BJ (cell line): ENCODE data around the gene METTL14. TPM values are rescaled to one million over a fixed set of nuclear protein-coding genes. Genes with fewer than 3 reads are reported as not detected.

Experiments used
- CTCF ChIA-PET: fragments of 350-600 bp; formaldehyde crosslinking; extraction: SDS; loops from one replicate; lab custom pipeline; 2021; ENCODE audit warnings: antibody characterized with exemption, inconsistent platforms; lab: Yijun Ruan, JAX
- POLR2A ChIA-PET: fragments of 300-600 bp; sonication (Branson Sonifier 250); formaldehyde crosslinking; extraction: SDS; loops from one replicate; lab custom pipeline; 2021; ENCODE audit warnings: antibody characterized with exemption; lab: Charles Lee
- DNase-seq: peaks from one replicate; pipeline ENCODE4 v3.0.0-alpha.2; 2011; ENCODE audit warnings: low read depth
- H3K27me3 ChIP-seq: 2 replicates; pipeline ENCODE4 v1.6.0; 2011; ENCODE audit warnings: low read length; ENCODE audit not compliant: control insufficient read depth, insufficient read depth
- H3K36me3 ChIP-seq: 2 replicates; pipeline ENCODE4 v1.5.1; 2011; ENCODE audit warnings: low read length; ENCODE audit not compliant: control insufficient read depth, insufficient read depth
- H3K4me3 ChIP-seq: 2 replicates; pipeline ENCODE4 v1.5.1; 2011; ENCODE audit warnings: low read depth, mild to moderate bottlenecking, control low read depth, low read length
- CTCF ChIP-seq: IDR thresholded peaks from 2 replicates; pipeline ENCODE4 v1.5.1; 2011; ENCODE audit warnings: low read depth, mild to moderate bottlenecking, control low read depth, inconsistent platforms, low read length, moderate library complexity; ENCODE audit not compliant: insufficient read depth
- polyA plus RNA-seq: library from polyadenylated mRNA; depleted of rRNA; stranded (reverse); fragments of >200 nt; gene quantifications from 2 replicates; pipeline ENCODE4 v1.2.3, GENCODE V29; 2011

METTL14 gene
- polyA plus RNA-seq, 1 experiment, result 10.2 TPM

- ChIA-PET CTCF (interaction anchor here (0.6 to 4.3 kb wide), 3 partner anchors 18 to 165 kb away, joined by 3 to 15 read pairs (median 4); no protein-coding TSS in a partner anchor), POLR2A (no interaction called here)
- TF ChIP-seq CTCF, result no peak
- peaks cover 1% of the 10 kb centered on the region; the same call in 1 of the 2 replicates for H3K36me3 ChIP-seq
- no peak overlapping the region for H3K4me3 ChIP-seq
- no peaks in the 10 kb centered on the region for H3K27me3 ChIP-seq
- no peak for DNase-seq
Measured at GRCh38 chr4:118752551-118752950, 67.4 kb downstream of the METTL14 start.

GRCh38 chr4:118753096-118753495, 67.9 kb downstream of the METTL14 start:
- CTCF ChIA-PET, result interaction anchor here (0.6 to 4.3 kb wide), 4 partner anchors 12 to 164 kb away, joined by 3 to 15 read pairs (median 3); no protein-coding TSS in a partner anchor

GRCh38 chr4:118753685-118754084, 68.5 kb downstream of the METTL14 start:
- H3K27me3 ChIP-seq, result no peaks in the 10 kb centered on the region
- ChIA-PET CTCF (interaction anchor here (0.9 to 4.3 kb wide), 2 partner anchors 12 to 17 kb away, joined by 3 to 15 read pairs; no protein-coding TSS in a partner anchor), POLR2A (no interaction called here)
- H3K36me3 ChIP-seq, result peaks cover 1% of the 10 kb centered on the region; the same call in 1 of the 2 replicates
- DNase-seq, result no peak
- no peak for TF ChIP-seq CTCF
- no peak overlapping the region for H3K4me3 ChIP-seq

More at GRCh38 chr4:118753096-118753495, 67.9 kb downstream of the METTL14 start:
- no peak for DNase-seq
- Histone ChIP-seq H3K4me3 (no peak overlapping the region), H3K36me3 (peaks cover 1% of the 10 kb centered on the region; the same call in 1 of the 2 replicates), H3K27me3 (no peaks in the 10 kb centered on the region)
- POLR2A ChIA-PET, result no interaction called here
- no peak for TF ChIP-seq CTCF

- Histone ChIP-seq H3K4me3 (no peak overlapping the region), H3K36me3 (no peaks in the 10 kb centered on the region; the same call in 1 of the 2 replicates), H3K27me3 (no peaks in the 10 kb centered on the region)
- no peak for DNase-seq
- no peak for TF ChIP-seq CTCF
- CTCF ChIA-PET, result interaction anchor here (1.5 to 4.3 kb wide), 3 partner anchors 11 to 16 kb away, joined by 3 to 15 read pairs (median 11); no protein-coding TSS in a partner anchor
- POLR2A ChIA-PET, result interaction anchor here (0.7 kb wide), 1 partner anchor 980 kb away, joined by 3 read pairs; no protein-coding TSS in a partner anchor
Measured at GRCh38 chr4:118754890-118755289, 69.7 kb downstream of the METTL14 start.

- ChIA-PET POLR2A (interaction anchor here (0.6 to 0.7 kb wide), 2 partner anchors 7 to 979 kb away, joined by 3 read pairs; no protein-coding TSS in a partner anchor), CTCF (interaction anchor here (0.8 to 2.4 kb wide), 3 partner anchors 10 to 15 kb away, joined by 3 to 11 read pairs (median 3); no protein-coding TSS in a partner anchor)
- no peaks in the 10 kb centered on the region for H3K27me3 ChIP-seq
- no peaks in the 10 kb centered on the region; the same call in 1 of the 2 replicates for H3K36me3 ChIP-seq
- H3K4me3 ChIP-seq, result no peak overlapping the region
- no peak for TF ChIP-seq CTCF
- no peak for DNase-seq
Measured at GRCh38 chr4:118755438-118756226, 70.4 kb downstream of the METTL14 start.
